Urothelium cell line (cell line): ENCODE results near the gene KLHL28.

Experiments
- DNase-seq: peaks from one replicate; pipeline ENCODE4 v3.0.0; 2011; ENCODE audit warnings: low spot score, mixed read lengths
- FAIRE-seq: peaks from 2 replicates; lab custom pipeline; 2011; peaks lifted over from hg19 to GRCh38; lab: Jason Lieb, UNC

KLHL28 gene

DNA sequence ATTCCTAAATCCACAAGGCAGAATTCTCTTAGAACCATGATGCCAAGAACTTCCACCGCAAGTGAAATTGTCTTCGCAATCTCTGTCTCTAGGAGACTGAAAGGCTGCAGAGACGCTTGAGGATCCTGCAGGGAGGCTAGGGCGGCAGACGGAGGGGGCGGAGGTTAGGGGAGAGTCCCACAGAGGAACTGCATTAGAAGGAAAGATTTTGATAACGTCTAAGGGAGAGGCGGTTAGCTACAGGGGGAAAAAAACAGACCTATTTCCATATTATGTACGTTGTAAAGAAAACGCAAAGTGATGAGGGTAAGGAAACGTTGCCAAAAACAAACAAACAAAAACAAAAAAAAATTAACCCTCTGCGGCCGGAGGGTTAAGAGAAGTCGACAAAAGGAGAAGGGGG is 595 bp downstream of the KLHL28 start:
- peak; percentile 73 for DNase-seq
- no peak for FAIRE-seq

DNA sequence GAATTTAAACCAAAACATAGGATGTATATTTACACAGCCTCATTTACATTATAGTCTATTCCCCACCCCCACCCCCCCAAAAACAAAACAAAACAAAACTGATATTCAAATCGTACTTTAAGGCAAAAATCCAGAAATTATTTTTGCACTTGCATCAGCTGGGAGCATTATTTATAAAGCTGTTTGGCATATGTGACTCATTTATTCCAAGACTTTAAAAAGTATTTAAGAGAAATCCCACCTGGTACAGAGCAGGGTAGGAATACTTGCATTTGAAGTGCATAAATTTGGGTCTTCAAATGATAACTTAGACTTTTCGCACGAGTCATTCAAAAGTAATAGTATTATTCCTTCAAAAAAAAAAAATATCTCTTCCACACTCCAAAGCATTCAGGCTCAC is 1.1 kb downstream of the KLHL28 start:
- FAIRE-seq (no peak), DNase-seq (no peak)

DNA sequence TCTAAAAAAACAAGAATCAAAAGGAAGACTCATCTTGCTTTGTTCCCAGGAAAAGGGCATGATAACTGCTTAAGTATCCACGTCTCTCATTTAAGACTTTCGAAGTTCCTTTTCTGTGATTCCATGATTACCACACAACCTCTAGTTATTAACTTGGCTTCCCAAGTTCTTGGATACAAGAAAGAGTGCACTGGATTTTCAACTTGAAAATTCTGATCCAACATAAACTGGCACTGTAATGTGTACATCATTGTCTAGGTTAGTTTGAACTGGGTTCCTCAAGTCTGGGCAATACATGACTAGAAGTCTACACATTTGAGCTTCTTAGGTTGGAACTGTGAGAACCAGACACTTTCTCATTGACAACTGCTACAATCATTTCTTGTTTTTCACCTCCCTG is 1.6 kb downstream of the KLHL28 start:
- no peak for DNase-seq
- FAIRE-seq = no peak

DNA sequence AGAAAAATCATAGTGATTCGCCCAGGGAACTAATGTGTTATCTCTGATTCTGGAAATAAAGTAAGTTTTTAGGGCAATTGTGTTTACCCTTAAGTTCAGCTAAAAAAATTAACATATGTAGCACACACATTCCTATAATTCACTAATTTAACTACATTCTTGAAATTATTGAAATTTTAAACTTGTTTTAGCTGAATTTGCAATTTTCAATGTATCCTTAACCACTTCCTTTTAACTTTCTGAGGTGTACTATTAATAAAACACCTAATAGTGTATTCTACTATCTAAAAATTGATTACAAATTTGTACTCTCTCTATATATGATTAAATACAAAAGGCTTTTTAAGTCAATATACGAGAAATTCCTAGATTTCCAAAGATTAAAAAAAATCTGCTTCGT is 2.2 kb downstream of the KLHL28 start:
- FAIRE-seq = no peak
- no peak for DNase-seq

DNA sequence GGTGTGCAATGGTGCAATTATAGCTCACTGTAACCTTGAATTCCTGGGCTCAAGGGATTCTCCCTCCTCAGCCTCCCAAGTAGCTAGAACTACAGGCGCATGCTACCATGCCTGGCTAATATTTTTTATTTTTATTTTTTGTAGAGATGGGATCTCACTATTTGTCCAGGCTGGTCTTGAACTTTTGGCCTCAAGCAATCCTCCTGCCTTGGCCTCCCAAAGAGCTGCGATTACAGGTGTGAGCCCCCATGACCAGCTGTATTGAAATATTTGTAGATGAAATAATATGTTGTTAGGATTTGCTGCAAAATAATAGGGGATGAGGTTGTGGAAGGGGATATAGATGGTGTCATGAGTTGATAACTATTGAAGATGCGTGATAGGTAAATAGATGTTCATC is 4.9 kb downstream of the KLHL28 start:
- peak; percentile 20 for FAIRE-seq
- no peak for DNase-seq

DNA sequence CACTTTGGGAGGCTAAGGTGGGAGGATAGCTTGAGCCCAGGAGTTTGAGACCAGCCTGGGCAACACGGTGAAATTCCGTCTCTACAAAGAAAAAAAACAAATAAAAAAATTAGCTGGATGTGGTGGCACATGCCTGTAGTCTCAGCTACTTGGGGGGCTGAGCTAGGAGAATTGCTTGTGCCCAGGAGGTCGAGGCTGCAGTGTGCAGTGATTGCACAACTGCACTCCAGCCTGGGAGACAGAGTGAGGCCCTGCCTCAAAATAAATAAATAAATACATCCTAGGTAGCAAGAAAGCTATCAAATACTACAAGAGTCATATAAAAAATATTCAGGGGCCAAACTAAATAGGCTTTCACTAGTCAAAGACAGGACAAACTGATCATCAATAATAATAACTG is 6.2 kb downstream of the KLHL28 start:
- DNase-seq (no peak), FAIRE-seq (no peak)

DNA sequence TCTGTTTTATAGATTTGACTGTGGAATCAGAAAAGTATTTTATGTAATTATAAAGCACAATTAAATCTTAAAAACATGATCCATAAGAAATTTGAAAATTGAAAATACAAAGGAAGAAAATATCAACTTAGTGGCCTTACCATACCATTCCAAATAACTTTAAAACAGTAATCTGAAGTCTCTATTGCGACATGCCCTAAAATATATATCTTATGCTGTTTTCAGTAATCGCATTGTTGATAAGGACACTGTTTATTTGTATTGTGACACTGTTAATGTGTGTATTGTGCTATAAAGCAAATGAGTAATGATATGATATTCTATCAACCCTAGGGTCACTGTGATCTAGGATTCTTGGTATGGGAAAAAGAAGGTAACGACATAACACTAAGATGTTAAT is 7.0 kb downstream of the KLHL28 start:
- DNase-seq (no peak), FAIRE-seq (no peak)

DNA sequence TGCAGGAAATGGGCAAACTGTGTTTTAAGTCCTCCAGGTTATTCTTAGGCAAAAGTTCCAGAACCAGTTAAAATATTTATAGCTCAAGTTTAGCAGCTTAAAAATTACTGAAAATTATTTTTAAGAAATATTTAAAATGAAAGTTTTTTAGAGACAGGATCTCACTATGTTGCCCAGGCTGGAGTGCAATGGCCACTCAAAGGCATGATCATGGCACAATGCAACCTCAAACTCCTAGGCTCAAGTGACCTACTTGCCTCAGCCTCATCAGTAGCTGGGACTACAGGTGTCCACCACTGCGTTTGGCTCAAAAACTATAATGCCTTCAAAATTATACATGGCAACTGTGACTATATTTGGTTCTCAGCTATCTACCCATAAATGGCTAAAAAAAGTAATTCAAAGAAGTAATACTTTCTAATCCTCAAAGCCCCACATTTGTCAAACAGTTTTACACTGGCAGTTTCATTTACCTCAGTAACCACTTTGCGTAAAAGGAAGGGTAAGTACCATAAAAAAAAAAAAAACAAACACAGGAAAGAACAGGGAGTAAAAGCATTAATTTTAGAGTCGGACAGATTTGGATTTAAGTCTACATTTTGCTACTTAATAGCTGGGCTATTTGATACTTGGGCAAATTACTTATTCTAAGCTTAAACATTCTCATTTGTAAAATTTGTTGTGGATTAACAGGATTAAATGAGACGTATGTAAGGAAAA is 9.2 kb downstream of the KLHL28 start:
- no peak for FAIRE-seq
- no peak for DNase-seq

DNA sequence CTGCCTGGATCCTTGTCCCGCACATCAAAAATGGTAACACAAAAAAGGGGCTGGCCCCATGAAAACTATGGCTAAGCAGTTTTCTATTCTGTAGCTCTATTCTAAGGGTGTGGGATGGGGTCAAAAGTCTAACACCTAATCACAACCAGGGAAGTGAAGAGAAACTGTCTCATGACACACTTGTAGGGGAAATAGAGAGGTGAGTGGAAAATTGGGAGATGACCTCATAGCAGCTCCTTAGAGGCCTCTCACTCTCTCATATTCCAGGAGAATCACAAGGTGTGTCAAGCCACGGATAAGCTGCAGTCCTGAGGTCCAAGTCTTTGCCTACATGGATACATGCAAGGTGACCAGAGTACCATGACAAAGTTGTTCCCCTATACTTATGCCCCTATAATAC is 10.7 kb downstream of the KLHL28 start:
- DNase-seq (no peak), FAIRE-seq (peak; percentile 46)

DNA sequence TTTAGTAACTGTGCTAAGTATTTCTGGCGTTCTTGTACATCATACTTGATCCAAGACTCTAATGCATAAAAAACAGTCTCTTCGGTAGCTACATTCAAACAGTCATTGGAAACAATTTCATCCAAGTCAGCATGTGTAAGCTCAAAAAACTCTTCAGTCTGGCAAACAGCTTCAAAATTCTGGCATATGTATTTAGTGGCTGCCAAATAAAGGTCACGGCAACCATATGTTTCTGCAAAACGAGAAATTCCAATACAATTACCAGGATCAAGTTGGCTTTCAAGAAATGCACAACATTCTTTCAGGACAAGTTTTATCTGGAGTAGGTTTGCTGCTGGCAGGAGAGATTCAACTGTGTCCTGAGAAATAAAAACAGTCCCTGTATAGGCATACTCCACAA is 16.5 kb downstream of the KLHL28 start:
- DNase-seq (no peak), FAIRE-seq (no peak)

DNA sequence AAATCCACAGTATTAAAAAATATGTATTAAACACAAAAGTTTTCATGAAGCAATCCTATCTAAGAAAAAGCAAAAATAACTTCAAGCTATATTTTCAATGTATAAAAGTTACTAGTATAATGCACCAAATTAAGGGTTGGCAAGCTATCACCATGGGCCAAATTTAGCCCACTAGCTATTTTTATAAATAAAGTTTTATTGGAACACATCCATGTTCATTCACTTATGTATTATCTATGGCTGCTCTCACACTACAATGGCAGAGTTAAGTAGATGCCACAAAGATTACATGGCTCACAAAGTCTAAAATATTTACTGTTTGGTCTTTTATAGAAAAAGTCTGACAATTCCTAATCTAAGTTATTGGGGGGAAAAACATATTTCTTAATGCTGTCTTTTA is 17.6 kb downstream of the KLHL28 start:
- DNase-seq (no peak), FAIRE-seq (no peak)

DNA sequence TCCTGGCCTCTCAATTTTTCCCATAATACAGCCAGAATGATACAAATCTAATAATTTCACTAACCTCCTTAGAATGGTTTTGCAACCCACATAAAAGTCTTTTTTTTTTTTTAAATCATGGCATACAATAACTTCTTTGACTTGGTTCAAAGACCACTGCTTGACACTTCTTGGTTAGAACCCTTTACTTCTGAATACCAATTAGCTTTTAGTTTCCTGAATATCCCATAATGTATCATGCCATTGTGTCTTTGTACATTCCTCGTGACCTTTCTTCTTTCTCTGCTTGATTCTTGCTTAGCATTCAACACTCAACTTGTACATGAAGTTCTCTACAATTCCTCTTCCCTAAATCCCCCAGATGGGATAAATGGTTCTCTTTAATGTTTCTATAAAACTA is 19.3 kb downstream of the KLHL28 start:
- FAIRE-seq (no peak), DNase-seq (no peak)

DNA sequence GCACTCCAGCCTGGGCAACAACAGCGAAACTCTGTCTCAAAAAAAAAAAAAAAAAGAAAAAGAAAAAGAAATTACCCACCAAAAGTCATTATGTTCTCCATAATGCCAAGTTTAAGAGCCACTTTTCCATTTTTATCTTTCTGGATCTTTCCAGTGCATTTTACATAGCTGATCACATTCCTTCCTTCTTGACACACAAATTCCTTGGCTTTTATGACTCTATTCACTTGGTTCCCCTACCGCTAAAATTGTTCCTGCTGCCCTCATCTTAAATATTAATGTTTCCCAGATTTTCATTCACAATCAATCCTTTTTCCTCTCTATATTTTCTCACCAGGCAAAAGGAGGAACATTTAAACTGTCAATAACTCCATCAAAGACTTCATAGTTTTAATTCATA is 20.2 kb downstream of the KLHL28 start:
- DNase-seq = no peak
- FAIRE-seq = no peak

DNA sequence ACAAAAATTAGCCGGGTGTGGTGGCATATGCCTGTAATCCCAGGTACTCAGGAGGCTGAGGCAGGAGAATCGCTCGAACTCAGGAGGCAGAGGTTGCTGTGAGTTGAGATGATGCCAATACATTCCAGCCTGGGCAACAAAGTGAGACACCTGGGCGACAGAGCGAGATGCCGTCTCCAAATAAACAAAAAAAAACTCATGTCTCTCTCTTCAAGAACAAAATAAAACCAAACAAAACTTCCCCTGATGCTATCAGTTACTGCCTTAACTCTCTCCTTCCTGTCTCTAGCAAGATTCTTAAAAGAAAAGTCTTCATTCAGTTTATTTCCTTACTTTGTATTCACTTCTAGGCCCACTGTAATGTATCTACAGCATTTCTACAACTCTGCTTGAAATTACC is 20.8 kb downstream of the KLHL28 start:
- DNase-seq (no peak), FAIRE-seq (no peak)

DNA sequence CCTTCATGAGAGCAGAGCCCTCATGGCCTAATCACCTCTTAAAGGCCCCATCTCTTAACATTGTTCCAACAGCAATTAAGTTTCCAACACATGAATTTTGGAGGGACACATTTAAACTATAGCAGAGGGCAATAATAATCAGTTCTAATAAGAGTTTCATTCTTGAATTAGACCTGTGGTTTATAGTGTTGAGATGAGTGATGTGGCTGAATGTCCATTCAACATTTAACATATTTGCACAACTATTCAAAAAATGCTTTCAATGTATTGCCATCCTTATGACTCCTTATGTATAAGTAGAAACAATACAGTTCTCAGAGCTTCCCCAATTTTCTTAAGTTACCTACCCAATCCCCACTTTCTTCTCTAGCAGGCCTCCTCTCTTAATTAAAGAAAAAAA is 21.5 kb downstream of the KLHL28 start:
- FAIRE-seq = no peak
- DNase-seq = no peak

DNA sequence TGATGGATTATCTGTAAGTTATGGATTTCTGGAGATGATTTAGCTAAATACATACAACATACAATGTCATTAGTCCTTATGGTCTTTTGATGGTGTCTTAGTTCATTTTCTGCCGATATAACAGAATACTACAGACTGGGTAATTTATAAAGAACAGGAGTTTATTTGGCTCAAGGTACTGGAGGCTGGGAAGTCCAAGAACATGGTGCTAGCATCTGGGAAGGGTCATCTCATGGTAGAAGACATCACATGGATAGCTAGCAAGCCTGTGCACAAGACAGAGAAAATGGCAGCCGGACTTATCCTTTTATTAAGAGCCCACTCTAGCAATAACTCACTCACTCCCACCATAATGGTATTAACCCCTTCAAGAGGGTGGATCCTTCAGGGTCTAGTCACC is 24.2 kb downstream of the KLHL28 start:
- DNase-seq = no peak

DNA sequence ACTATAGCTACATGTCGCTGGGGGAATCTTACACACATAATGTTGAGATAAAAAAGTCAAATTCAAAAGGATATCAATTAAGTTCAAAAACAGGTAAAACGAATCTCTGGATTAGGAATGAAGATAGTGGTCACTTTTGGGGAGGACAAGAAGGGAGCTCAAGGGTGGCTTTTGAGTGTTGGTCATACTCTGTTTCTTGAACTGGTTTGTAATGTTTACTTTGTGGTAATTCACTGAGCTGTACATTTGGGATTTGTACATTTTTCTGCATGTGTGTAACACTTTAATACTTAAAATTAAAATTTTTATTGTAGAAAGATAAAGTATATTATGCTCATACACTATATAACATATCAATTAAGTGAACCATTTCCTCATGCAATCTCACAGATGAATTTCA is 26.6 kb downstream of the KLHL28 start:
- no peak for FAIRE-seq
- no peak for DNase-seq

More for the DNA sequence above, 24.2 kb downstream of the KLHL28 start:
- no peak for FAIRE-seq

DNA sequence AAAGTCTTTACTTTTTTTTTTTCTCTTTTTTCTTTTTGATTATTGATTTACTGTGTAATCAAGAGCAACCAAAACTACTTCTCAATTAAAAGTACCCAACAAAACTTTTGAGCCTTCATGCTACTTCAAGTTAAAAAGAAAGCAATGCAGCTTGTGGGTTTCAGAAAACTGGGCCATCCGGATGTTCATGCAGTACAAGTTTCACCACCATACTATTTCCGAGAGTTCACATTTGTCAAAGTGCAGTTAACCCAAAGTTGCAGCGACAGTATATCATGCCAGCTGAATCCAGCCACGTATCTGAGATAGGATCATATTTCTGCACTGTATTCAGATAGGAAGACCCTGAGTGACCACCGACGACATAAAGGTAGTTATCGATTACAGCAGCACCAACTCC is 33.0 kb downstream of the KLHL28 start:
- peak; percentile 30 for FAIRE-seq
- no peak for DNase-seq

DNA sequence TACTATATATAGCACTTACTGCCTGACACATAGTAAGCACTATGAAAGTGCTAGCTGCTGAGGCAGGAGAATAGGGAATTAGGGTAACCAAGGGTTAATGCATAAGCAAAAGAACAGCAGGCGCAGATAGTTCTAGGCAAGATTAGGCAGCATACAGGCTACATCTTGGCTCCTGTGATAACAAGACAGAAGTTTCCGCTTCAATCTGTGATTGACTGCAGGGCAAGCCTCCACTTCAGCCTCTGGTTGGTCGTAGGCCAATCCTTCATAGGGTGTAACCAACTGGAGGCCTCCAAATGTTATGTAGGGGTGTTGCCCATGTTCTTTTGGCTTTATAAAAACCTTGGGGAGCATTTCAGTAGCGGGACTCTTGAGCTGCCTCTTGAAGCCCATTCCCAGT is 46.9 kb downstream of the KLHL28 start:
- no peak for FAIRE-seq
- DNase-seq = no peak

DNA sequence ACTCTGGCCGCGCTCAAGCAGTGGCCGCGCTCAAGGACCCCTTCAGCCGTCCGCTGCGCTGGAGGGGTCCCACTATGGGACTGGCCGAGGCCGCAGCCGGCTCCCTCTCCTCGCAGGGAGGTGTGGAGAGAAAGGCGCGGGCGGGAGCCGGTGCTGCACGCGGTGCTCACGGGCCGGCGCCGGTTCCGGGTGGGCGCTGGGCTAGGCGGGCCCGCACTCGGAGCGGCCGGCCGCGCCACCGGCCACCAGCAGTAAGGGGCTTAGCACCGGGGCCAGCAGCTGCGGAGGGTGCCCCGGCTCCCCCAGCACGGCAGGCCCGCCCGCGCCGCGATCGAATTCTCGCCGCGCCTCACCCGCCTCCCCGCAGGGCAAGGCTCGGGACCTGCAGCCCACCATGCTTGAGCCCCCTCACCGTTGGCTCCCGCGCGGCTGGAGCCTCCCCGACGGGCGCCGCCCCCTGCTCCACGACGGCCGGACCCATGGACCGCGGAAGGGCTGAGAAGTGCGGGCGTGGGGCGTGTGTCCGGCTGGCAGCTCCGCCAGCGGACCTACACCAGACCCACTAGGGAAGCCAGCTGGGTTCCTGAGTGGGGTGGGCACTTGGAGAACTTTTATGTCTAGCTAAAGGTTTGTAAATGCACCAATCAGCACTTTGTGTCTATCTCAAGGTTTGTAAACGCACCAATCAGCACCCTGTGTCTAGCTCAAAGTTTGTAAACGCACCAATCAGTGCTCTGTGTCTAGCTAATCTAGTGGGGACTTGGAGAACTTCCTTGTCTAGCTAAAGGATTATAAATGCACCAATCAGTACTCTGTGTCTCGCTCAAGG is 49.5 kb downstream of the KLHL28 start:
- FAIRE-seq (peak; percentile 5), DNase-seq (no peak)

DNA sequence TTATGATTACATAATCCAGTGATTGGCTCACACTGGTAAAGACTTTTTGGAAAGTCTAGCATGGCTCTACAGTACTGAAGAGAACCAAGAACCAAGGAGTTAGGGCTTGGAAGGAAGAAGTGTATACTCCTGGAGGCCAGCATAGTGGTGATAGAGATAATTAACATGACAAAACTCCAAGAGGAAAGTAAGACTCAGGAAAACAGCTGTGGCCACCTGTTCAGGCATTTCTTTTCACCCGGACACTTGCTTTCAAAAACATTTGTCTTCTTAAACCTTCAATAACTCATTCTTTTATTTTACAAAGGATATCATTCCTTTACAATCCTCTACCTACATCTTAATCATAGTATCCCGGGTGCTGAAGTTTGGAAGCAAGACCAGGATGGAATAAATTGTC is 50.9 kb downstream of the KLHL28 start:
- FAIRE-seq (no peak), DNase-seq (no peak)

DNA sequence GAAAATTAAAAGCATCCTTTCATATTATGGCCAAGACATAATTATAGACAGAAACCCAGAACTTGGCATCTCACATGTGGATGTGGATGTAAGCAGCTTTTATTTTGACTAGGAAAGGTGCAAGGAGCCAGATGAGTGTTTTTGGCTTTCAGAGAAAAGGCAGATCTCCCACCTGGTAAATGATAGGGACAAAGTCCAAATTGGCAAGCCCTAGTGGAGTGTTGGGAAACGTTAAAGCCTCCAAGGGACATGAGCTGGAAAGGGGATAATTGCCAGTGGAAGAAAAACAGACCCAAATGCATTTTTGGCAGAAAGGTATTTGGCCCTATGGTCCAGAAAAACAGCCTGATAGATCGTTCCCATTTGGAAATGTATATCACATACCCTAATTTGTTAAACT is 60.1 kb downstream of the KLHL28 start:
- no peak for DNase-seq
- no peak for FAIRE-seq
